Cardiac muscle cell (in vitro differentiated cells and primary cell): ENCODE measurements around the gene MAP3K6. TPM values are rescaled to one million over a fixed set of nuclear protein-coding genes. Genes with fewer than 3 reads are reported as not detected.
A peak's percentile ranks its signal among the peaks of the same experiment; 100 is the strongest.

ENCODE experiments used
- DNase-seq, 2 donors: peaks; one replicate each; pipeline versions ENCODE4 v3.0.0 to v3.0.0-alpha.2; 2010 to 2017; ENCODE audit warnings: low read depth in 1 of 2, low spot score in 1 of 2
- H3K27ac ChIP-seq: fragments of 200-600 bp; sonication (generic); 2 replicates; pipeline ENCODE4 v1.5.1; 2016
- H3K27me3 ChIP-seq: fragments of 200-600 bp; sonication (generic); 2 replicates; pipeline ENCODE4 v1.6.0; 2016; ENCODE audit warnings: control low read depth
- H3K36me3 ChIP-seq: fragments of 200-600 bp; sonication (generic); 2 replicates; pipeline ENCODE4 v1.5.1; 2016; ENCODE audit warnings: control low read depth
- H3K4me1 ChIP-seq: fragments of 200-600 bp; sonication (generic); 2 replicates; pipeline ENCODE4 v1.8.1; 2017; ENCODE audit warnings: low read depth, mild to moderate bottlenecking, mixed run types
- H3K4me3 ChIP-seq: fragments of 200-600 bp; sonication (generic); 2 replicates; pipeline ENCODE4 v1.5.1; 2016; ENCODE audit warnings: mild to moderate bottlenecking
- H3K9me3 ChIP-seq: fragments of 200-600 bp; sonication (generic); 2 replicates; pipeline ENCODE4 v1.5.1; 2017; ENCODE audit warnings: low read depth, mild to moderate bottlenecking, control low read depth
- CTCF ChIP-seq: IDR thresholded peaks from 2 replicates; pipeline ENCODE4 v1.5.1; 2012; ENCODE audit warnings: low read depth, mild to moderate bottlenecking, low read length
- polyA plus RNA-seq: library from polyadenylated mRNA; unstranded; fragments of >200 nt; fragmentation: Nextera tagmentation; extraction: Ambion mirVana; gene quantifications from 2 replicates; pipeline ENCODE4 v1.2.1, GENCODE V29; 2016
- total RNA-seq: library from RNA; depleted of rRNA; stranded (reverse); fragments of >200 nt; gene quantifications from 2 replicates; pipeline ENCODE4 v1.2.3, GENCODE V29; 2016

Gene MAP3K6
- total and polyA plus RNA-seq, 2 experiments from 2014 or later: 13.6 to 17.8 TPM

GRCh38 chr1:27368869-27369582 is 2.3 kb upstream of the MAP3K6 start:
- DNase-seq: peak in 1 of 2 donors; percentile 34

DNA sequence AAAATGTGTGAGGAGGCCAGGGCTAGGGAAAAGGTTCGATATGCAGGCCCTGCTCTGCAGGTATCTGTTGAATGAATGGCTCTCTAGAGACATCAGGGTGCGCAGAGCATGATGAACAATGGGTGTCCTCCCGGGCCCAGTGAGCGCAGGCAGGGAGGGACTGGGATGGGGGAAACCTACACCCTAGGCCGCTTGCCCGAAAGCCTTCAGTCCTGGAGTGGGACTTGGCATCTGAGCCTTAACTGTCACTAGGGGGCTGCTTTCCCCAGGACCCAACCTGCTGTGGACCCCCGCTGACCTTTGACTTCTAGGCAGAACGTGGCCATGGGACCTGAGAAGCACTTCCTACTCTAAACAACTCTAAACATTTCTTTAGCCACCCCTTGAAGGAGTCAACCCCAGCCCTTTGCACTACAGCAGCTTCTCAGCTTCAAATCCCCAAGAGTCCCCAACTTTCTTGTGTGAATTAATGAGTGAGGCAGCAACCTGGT is 444 bp upstream of the MAP3K6 start:
- peaks cover 3% of the 10 kb centered on the region for H3K4me1 ChIP-seq
- DNase-seq: no peak
- peak overlapping the region; percentile 80 for H3K27ac ChIP-seq
- H3K9me3 ChIP-seq: no peaks in the 10 kb centered on the region
- H3K36me3 ChIP-seq: no peaks in the 10 kb centered on the region
- peak overlapping the region; percentile 52 for H3K4me3 ChIP-seq
- no peaks in the 10 kb centered on the region for H3K27me3 ChIP-seq
- TF ChIP-seq CTCF: no peak

More at GRCh38 chr1:27368869-27369582, 2.3 kb upstream of the MAP3K6 start:
- TF ChIP-seq CTCF: peak; percentile 26
- Histone ChIP-seq H3K4me3 (no peak overlapping the region), H3K36me3 (no peaks in the 10 kb centered on the region), H3K27me3 (no peaks in the 10 kb centered on the region), H3K9me3 (no peaks in the 10 kb centered on the region), H3K4me1 (peaks cover 3% of the 10 kb centered on the region), H3K27ac (no peak overlapping the region)

DNA sequence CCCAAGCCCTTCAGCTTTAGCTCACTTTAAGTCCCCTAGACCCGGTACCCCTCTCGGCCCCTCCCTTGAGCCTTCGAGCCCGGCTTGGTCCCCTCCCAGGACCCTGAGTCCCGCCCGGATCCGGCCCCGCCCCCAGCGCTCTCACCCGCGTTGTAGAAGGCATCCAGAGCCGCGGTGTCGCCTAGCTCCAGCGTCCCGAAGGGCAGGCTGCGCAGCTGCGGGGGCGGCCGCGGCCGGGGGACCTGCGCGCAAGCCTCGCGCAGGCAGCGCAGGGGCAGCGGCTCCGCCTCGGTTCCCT is 699 bp downstream of the MAP3K6 start:
- Histone ChIP-seq H3K9me3 (no peaks in the 10 kb centered on the region), H3K27ac (peak overlapping the region; percentile 80), H3K36me3 (no peaks in the 10 kb centered on the region), H3K27me3 (peaks cover 2% of the 10 kb centered on the region), H3K4me1 (peaks cover 3% of the 10 kb centered on the region), H3K4me3 (peak overlapping the region; percentile 52)
- TF ChIP-seq CTCF: no peak
- peak; percentile 73 to 89 for DNase-seq

DNA sequence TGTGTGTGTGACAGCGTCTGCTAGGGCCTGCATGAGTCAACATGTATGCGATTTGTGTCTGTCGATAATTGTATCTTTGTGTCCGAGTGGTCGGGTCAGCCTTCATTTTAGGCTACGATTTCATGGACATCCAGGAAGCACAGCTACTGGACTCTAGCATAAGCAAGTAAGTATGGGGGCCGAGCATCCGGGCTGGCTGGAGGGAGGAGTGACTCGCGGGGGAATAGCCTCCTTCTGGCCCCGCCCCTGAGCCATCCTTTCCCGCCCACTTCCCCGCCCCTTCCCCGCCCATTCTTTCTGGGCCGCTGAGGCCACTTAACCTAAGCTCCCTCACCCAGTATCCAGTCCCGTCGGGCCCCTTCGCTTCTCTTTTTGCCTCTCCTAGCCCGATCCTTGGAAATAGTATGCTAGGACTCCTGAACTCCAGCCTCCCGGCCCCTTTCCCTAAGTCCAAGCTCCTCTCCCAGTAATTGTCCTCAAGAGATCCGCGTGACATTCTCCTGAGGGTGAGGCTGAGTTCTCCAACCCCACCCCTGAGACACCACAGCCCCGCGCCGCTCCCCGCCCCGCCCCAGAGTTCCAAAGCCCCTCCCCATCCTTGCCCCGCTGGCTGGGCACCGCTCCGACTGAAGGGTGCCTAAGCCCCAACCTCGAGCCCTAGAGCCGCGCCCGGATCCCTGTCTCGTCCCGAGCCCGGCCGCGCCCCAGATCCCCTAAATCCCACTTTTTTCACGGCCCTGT is 1.2 kb downstream of the MAP3K6 start:
- DNase-seq: peak; percentile 91 to 94
- H3K4me1 ChIP-seq: peaks cover 3% of the 10 kb centered on the region
- peaks cover 7% of the 10 kb centered on the region for H3K27me3 ChIP-seq
- no peak for TF ChIP-seq CTCF
- peak overlapping the region; percentile 52 for H3K4me3 ChIP-seq
- peak overlapping the region; percentile 80 for H3K27ac ChIP-seq
- H3K36me3 ChIP-seq: no peaks in the 10 kb centered on the region
- no peaks in the 10 kb centered on the region for H3K9me3 ChIP-seq

DNA sequence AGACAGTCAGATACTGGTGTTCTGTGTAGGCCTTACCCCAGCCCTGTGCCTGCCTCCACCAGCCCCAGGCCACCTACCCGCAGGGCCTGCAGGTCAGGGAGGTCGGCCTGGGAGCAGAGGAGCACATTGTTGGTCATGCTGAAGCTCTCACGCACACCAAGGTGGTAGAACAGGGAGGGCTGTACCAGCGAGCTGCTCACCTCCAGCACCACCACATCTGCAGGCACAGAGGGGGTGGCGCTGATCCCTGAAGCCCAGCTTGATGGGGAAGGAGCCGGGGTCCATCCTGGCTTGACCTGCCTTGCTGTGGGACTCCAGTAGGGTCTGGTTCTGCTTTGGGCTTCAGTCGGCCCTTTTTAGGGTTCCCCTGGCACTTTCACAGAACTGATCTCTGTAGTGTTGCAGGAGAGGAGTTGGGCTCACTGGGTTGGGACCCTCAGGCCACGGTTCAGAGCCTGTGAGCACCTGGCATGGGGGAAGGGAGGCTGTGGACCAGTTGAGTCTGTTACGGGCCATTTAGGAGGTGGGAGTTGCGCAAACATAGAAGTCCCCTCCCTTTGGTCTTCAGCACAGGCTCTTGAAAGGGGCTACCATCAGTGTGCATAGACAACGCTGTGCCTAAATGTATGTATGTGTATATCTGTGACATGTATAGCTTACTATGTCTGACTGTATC is 1.9 kb downstream of the MAP3K6 start:
- no peak for TF ChIP-seq CTCF
- Histone ChIP-seq H3K27ac (no peak overlapping the region), H3K9me3 (no peaks in the 10 kb centered on the region), H3K27me3 (peaks cover 13% of the 10 kb centered on the region), H3K4me1 (peaks cover 3% of the 10 kb centered on the region), H3K4me3 (no peak overlapping the region), H3K36me3 (no peaks in the 10 kb centered on the region)
- DNase-seq: no peak
